Fibroblast of villous mesenchyme (primary cell): Measurements from ENCODE around the gene SNIP1. TPM values are rescaled to one million over a fixed set of nuclear protein-coding genes. Genes with fewer than 3 reads are reported as not detected.
A peak's percentile ranks its signal among the peaks of the same experiment; 100 is the strongest.
"Not testable (repeated sequence)": the region's sequence is repeated elsewhere in the genome, so short reads cannot be mapped to it uniquely, and the experiment has no call there.

Source experiments
- DNase-seq: peaks from one replicate; pipeline ENCODE4 v3.0.0-alpha.2; 2010; ENCODE audit warnings: low read depth
- H3K4me3 ChIP-seq: 2 replicates; pipeline ENCODE4 v1.5.1; 2011; ENCODE audit warnings: low read depth, mild to moderate bottlenecking, low read length
- CTCF ChIP-seq: IDR thresholded peaks from 2 replicates; pipeline ENCODE4 v1.5.1; 2012; ENCODE audit warnings: low read depth, mild to moderate bottlenecking, low read length; ENCODE audit not compliant: insufficient read depth
- total RNA-seq: library from RNA; depleted of rRNA; stranded (reverse); fragments of >200 nt; gene quantifications from 2 replicates; pipeline ENCODE4 v1.2.3, GENCODE V29; 2012

SNIP1 gene
- total RNA-seq, 1 donor = 9.5 TPM

GRCh38 chr1:37567023-37567422 lies 12.9 kb upstream of the SNIP1 start:
- DNase-seq = peak; percentile 93
- H3K4me3 ChIP-seq = no peak overlapping the region
- no peak for TF ChIP-seq CTCF

- DNase-seq = no peak
- no peak for TF ChIP-seq CTCF
- H3K4me3 ChIP-seq = no peak overlapping the region
These were observed 10.8 kb upstream of the SNIP1 start for GRCh38 chr1:37564892-37565291.

GRCh38 chr1:37562984-37563383 lies 8.9 kb upstream of the SNIP1 start:
- no peak for DNase-seq
- no peak overlapping the region for H3K4me3 ChIP-seq
- TF ChIP-seq CTCF = no peak

GRCh38 chr1:37561133-37562132 lies 7.3 kb upstream of the SNIP1 start:
- peak; percentile 55 for DNase-seq

GRCh38 chr1:37560401-37561132 lies 6.5 kb upstream of the SNIP1 start:
- no peak for TF ChIP-seq CTCF
- peak; percentile 25 for DNase-seq

More at GRCh38 chr1:37561133-37562132, 7.3 kb upstream of the SNIP1 start:
- no peak overlapping the region for H3K4me3 ChIP-seq
- peak; percentile 79 for TF ChIP-seq CTCF

GRCh38 chr1:37559957-37560379 lies 5.9 kb upstream of the SNIP1 start:
- not testable (repeated sequence) for H3K4me3 ChIP-seq, DNase-seq

More at GRCh38 chr1:37560401-37561132, 6.5 kb upstream of the SNIP1 start:
- no peak overlapping the region for H3K4me3 ChIP-seq

GRCh38 chr1:37559080-37559479 lies 5.0 kb upstream of the SNIP1 start:
- TF ChIP-seq CTCF = no peak

More at GRCh38 chr1:37559080-37559479, 5.0 kb upstream of the SNIP1 start:
- H3K4me3 ChIP-seq = no peak overlapping the region
- no peak for DNase-seq
